Limb (tissue), 2 donors: Measurements from ENCODE around the gene GADD45GIP1.
"Not testable (repeated sequence)": the region's sequence is repeated elsewhere in the genome, so short reads cannot be mapped to it uniquely, and the experiment has no call there.

Experiments used
- DNase-seq, 2 donors: peaks; one replicate each; pipeline ENCODE4 v3.0.0-alpha.2; 2016; ENCODE audit errors: extremely low spot score in 2 of 2

Gene GADD45GIP1

GRCh38 chr19:12965017-12965811 is 8.2 kb upstream of the GADD45GIP1 start:
- DNase-seq, result peak in 1 of 2 donors; percentile 92

- no peak for DNase-seq
Measured at GRCh38 chr19:12959481-12959880, 2.5 kb upstream of the GADD45GIP1 start.

DNA sequence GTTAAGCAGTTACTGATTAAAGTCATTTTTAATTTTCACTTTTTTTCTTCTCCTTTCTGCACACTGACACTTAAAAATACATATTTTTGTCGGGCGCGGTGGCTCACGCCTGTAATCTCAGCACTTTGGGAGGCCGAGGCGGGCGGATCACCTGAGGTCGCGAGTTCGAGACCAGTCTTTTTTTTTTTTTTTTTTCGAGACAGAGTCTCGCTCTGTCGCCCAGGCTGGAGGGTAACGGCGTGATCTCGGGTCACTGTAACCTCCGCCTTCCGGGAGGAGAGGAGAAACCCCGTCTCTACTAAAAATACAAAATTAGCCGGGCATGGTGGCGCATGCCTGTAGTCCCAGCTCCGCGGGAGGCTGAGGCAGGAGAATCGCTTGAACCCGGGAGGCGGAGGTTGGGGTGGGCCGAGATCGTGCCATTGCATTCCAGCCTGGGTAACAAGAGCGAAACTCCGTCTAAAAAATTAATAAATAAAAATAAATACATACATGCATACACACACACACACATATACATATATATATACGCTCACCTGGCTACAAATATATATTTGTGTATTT is 448 bp upstream of the GADD45GIP1 start:
- DNase-seq, result not testable (repeated sequence)

DNA sequence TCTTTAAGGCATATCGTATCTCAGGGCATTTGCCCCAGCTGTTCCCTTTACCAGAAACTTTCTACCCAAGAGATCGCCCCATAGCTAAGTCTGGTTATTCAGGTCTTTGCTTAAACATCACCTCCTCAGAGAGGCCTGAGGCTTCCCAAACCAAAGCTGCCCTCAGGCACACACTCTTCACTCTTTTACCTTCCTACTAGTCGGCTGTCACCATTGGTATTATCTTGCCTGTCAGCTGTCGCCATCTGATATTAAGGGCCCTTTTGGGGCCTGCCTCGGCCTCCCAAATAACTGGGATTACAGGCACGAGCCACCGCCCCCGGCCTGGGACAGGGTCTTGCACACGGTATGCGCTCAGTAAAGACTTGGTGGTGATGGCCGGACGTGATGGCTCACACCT is 1.0 kb downstream of the GADD45GIP1 start:
- DNase-seq, result no peak

- DNase-seq, result not testable (repeated sequence)
Measured at GRCh38 chr19:12955575-12955974, 1.4 kb downstream of the GADD45GIP1 start.

- no peak for DNase-seq
Measured at GRCh38 chr19:12954612-12954962, 2.4 kb downstream of the GADD45GIP1 start.

DNA sequence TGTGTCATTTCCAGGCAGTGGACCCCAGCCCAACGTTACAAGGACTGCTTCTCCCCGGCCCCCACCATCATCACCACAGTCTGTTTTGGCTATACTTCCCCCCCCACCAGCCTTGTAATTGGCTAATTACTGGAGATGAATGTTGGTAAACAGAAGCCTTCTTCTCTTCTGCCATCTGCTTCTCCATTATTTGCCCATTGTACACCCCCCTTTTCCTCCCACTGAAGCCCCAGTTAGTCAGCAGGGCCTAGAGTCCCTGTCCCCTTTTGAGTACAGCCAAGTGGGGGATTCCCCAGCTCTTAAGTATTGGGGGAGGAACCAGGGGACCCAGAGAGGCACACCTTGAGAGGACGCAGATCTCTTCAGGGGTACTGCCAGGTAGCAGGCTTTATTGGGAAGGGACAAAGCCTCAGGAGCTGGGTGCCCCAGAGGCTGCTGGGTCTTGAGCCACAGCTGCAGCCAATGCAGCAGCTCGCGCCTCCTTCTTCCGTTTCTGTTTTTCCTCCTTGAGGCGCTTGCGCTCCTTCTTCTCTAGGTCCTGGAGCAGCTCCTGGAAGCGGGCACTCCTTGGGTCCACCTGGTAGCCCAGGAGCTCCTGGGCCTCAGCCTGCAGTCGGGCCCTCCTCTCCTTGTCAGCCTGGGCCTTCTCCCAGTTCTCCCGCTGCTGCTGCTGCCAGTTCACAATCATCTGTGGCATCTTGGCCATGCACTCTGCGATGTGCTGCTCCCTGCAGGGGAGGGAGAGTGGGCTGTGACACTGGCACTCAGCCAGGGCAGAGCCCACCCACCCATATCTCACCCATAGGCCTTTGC is 3.0 kb downstream of the GADD45GIP1 start:
- no peak for DNase-seq

GRCh38 chr19:12953138-12953798 is 3.8 kb downstream of the GADD45GIP1 start:
- DNase-seq, result peak; percentile 73 to 79

- DNase-seq, result peak in 1 of 2 donors; percentile 46
Measured at GRCh38 chr19:12952488-12953137, 4.4 kb downstream of the GADD45GIP1 start.

DNA sequence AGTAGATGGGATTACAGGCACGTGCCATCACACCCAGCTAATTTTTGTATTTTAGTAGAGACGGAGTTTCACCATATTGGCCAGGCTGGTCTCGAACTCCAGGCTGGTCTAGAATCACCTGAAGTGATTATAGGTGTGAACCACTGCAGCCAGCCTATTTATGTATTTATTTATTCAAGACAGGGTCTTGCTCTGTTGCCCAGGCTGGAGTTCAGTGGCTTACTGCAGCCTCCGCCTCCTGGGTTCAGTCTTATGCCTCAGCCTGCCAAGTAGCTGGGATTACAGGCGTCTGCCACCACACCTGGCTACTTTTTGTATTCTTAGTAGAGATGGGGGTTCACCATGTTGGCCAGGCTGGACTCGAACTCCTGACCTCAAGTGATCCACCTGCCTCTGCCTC is 5.0 kb downstream of the GADD45GIP1 start:
- DNase-seq, result not testable (repeated sequence)

DNA sequence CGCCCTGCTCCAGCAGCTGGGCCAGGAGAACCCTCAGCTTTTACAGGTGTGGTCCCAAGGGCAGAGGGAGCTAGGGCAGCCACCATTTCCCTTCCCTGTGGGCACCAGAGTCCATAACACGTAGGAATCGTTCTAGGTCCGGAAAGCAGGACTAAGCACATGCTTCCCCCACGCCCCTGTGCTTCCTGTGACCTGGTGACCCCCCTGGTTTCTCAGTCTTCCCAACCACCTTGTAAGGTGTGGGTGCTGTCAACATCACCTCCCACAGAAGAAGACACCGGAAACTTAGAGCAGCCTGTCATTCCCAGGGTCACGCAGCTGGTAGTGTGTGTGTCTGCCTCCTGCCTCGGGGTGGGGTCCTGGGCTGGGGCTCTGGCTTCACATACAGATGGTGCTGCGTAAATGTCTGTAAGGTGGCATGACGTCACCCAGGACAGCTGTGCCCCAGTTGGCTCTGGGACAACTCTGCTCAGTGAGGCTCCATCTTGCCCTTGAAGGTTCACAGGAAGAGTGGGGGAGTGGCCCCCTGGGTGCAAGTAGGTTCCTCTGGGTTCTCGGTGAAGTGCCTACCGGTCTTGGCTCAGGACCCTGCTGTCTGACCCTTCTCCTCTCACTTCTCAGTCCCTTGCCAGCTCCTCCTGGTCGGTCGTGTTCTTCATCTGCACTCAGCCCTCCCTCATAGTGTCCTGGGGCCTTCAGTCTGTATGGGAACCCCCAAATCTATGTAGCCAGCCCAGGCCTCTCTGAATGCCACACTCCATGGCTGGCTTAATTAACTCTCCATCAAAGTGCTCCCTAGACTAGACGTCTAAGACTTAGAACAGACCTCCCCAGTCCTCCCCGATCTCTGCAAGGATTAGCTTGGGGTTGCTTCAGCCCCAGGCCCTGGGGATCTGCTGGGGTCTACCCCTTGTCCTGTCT is 7.4 kb downstream of the GADD45GIP1 start:
- DNase-seq, result no peak

DNA sequence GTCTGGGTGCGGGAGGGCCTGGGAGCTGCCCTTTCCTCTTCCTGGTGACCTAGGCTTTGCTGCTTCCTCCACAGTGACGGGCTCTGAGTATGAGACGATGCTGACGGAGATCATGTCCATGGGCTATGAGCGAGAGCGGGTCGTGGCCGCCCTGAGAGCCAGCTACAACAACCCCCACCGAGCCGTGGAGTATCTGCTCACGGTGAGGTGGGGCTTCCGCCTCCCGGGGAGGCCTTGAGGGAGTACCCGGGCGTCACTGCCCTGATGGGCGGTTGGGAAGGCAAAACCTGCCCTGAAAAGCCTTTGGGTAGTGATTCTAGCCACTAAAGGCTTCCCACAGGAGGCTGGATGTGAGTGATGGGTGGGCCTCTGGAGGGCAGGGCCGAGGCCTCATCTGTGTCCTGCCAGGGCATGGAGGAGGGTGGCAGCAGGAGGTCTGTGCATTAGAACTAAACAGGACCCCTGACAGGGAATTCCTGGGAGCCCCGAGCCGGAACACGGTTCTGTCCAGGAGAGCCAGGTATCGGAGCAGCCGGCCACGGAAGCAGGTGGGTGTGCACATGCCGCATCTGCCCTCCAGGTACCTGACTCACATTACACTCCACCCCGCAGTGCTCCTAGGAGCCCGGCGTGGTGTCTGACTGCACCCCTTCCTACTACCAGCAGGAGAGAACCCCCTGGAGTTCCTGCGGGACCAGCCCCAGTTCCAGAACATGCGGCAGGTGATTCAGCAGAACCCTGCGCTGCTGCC is 8.2 kb downstream of the GADD45GIP1 start:
- DNase-seq, result no peak

DNA sequence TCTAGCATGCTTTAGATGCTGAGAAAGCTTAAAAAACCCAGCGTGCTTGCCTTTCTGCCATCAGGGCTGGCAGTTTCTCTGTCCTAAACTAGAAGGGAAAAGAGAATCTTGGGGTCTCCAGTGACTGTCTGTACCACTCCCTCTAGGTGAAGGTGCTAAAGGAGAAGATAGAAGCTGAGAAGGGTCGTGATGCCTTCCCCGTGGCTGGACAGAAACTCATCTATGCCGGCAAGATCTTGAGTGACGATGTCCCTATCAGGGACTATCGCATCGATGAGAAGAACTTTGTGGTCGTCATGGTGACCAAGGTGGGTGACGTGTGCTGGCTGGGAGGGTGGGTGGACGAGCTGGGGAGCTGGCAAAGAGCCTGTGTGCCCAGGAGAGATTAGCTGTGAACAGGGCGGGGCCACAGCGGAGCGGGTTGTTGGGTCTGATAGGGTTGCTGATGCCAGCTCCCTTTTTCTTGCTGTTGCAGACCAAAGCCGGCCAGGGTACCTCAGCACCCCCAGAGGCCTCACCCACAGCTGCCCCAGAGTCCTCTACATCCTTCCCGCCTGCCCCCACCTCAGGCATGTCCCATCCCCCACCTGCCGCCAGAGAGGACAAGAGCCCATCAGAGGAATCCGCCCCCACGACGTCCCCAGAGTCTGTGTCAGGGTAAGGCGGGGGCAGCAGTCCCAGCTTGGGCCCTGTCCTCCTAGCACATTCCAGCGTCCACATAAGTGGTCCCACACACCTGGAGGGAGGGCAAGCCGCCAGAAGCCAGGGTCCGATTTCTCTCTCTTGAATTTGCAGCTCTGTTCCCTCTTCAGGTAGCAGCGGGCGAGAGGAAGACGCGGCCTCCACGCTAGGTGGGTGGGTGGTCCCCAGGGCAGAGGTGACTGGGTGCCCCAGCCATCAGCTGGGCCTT is 9.1 kb downstream of the GADD45GIP1 start:
- peak in 1 of 2 donors; percentile 35 for DNase-seq

DNA sequence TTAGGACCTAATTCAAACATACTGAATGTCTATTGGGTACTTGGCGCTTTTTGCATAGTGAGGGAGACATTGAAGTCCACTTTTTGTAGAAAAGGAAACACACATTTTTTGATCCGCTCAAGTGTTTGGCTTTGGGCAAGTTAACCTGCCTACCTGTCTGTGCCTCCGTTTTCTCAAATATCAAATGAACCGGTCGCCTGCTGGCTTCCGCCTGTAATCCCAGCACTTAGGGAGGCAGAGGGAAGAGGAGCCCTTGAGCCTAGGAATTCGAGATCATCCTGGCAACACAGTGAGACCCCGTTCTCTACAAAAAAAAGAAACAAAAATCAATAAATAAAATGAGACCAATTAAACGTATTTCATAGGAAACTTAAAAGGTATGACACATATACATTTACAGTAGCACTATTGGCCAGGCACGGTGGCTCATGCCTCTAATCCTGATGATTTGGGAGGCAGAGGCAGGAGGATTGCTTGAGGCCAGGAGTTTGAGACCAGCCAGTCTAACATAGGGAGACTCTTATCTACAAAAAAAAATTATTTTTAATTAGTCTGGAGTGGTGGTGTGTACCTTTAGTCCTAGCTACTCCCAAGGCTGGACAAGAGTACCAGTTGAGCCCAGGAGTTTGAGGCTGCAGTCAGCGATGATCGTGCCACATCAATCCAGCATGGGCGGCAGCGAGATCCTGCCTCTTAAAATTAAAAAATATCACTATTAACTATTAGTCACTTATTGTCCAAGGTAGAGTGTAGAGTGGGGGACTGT is 10.1 kb downstream of the GADD45GIP1 start:
- no peak for DNase-seq

- peak; percentile 61 to 81 for DNase-seq
Measured at GRCh38 chr19:12946092-12946721, 10.8 kb downstream of the GADD45GIP1 start.

GRCh38 chr19:12945479-12946091 is 11.4 kb downstream of the GADD45GIP1 start, which contains the start of gene RAD23A:
Gene RAD23A (plus strand): TSS chr19:12945862. CDS start chr19:12945949, 87 bp downstream.
- DNase-seq, result peak; percentile 98
